Measurements from ENCODE around the gene AKR7A2. TPM values are rescaled to one million over a fixed set of nuclear protein-coding genes. Genes with fewer than 3 reads are reported as not detected.
A peak's percentile ranks its signal among the peaks of the same experiment; 100 is the strongest.

The AKR7A2 gene
- total and polyA plus RNA-seq, 9 of the 15 experiments (the other 6 are each of a cell fraction or from before 2014, with no cell fraction given) = 2.0 to 78.4 (median 49.4) TPM

DNA sequence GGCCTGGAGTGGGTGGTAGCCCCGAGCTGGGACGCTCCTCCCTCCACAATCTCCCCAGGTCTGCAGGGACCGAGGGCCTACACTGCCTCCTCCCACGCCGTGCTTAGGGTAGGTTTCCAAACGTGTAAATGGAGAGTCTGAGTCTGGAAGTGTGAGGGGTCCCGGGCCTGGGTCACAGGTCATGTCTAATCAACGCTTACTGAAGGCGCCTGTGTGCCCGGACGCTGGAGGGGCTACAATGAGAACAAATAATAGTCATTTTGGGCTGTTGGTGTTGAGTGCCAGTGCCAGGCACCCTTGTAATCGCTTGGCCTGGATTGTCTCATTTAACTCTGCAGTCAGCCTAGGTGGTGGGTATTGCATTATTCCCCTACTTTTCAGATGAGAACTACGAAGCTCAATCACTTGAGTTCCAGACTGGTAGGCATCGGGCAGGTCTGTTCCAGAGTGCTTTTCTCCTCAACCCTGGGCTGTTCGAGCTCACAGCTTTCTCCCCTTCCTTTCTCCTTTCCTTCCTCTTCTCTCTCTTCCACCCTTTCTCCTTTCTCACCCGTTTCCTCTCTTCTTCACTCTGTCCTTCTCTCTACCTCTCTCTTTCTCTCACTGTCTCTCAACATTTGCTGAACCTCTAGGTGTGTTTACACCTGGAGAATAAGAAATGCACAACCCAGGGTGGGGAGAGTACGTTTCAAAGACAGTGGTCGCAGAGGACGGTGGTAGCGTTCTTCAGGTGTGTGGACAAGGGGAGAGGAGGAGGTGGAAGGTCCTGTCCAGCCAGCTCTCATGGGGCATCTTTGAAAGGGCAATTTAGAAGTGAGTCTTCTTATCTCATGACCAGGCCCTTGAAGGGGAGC is 1.1 kb upstream of the AKR7A2 start (continued):
- TF ChIP-seq, protein P1, sequence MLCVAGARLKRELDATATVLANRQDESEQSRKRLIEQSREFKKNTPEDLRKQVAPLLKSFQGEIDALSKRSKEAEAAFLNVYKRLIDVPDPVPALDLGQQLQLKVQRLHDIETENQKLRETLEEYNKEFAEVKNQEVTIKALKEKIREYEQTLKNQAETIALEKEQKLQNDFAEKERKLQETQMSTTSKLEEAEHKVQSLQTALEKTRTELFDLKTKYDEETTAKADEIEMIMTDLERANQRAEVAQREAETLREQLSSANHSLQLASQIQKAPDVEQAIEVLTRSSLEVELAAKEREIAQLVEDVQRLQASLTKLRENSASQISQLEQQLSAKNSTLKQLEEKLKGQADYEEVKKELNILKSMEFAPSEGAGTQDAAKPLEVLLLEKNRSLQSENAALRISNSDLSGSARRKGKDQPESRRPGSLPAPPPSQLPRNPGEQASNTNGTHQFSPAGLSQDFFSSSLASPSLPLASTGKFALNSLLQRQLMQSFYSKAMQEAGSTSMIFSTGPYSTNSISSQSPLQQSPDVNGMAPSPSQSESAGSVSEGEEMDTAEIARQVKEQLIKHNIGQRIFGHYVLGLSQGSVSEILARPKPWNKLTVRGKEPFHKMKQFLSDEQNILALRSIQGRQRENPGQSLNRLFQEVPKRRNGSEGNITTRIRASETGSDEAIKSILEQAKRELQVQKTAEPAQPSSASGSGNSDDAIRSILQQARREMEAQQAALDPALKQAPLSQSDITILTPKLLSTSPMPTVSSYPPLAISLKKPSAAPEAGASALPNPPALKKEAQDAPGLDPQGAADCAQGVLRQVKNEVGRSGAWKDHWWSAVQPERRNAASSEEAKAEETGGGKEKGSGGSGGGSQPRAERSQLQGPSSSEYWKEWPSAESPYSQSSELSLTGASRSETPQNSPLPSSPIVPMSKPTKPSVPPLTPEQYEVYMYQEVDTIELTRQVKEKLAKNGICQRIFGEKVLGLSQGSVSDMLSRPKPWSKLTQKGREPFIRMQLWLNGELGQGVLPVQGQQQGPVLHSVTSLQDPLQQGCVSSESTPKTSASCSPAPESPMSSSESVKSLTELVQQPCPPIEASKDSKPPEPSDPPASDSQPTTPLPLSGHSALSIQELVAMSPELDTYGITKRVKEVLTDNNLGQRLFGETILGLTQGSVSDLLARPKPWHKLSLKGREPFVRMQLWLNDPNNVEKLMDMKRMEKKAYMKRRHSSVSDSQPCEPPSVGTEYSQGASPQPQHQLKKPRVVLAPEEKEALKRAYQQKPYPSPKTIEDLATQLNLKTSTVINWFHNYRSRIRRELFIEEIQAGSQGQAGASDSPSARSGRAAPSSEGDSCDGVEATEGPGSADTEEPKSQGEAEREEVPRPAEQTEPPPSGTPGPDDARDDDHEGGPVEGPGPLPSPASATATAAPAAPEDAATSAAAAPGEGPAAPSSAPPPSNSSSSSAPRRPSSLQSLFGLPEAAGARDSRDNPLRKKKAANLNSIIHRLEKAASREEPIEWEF (CRISPR knock-in tag; IDR thresholded peaks at IDR 0.05) = no peak
- TF ChIP-seq ZNF263 (CRISPR knock-in tag; IDR thresholded peaks at IDR 0.05; ENCODE audit: borderline replicate concordance) (no peak; the same call in 1 of the 2 replicates), E2F3 (CRISPR knock-in tag; IDR thresholded peaks at IDR 0.05) (no peak), WHSC1 (IDR thresholded peaks at IDR 0.05; ENCODE audit: low read length) (no peak), RFX7 (CRISPR knock-in tag; IDR thresholded peaks at IDR 0.05) (no peak), ARID2 (IDR thresholded peaks at IDR 0.05) (no peak), SOX6 (IDR thresholded peaks at IDR 0.05) (no peak), ZNF212 (CRISPR knock-in tag; IDR thresholded peaks at IDR 0.05) (no peak), ARHGAP35 (IDR thresholded peaks at IDR 0.05; ENCODE audit: partially characterized antibody) (peak; percentile 77), GATAD2B (IDR thresholded peaks at IDR 0.05; ENCODE audit: borderline replicate concordance) (no peak), TAF7 (tag; IDR thresholded peaks at IDR 0.05) (no peak), PKNOX1 (IDR thresholded peaks at IDR 0.05) (no peak), ERF (CRISPR knock-in tag; IDR thresholded peaks at IDR 0.05) (no peak), POLR2G (IDR thresholded peaks at IDR 0.05; ENCODE audit: low read depth, low read length) (no peak), MTF1 (CRISPR knock-in tag; IDR thresholded peaks at IDR 0.05; ENCODE audit: borderline replicate concordance) (no peak), RAD21 (CRISPR knock-in tag; conservative IDR thresholded peaks at IDR 0.05 in 1 of 2, IDR thresholded peaks at IDR 0.05 in 1 of 2) (no peak), MCM7 (IDR thresholded peaks at IDR 0.05) (no peak), ZNF3 (CRISPR knock-in tag; IDR thresholded peaks at IDR 0.05) (no peak), MAX (CRISPR knock-in tag; IDR thresholded peaks at IDR 0.05) (no peak), ELF4 (CRISPR knock-in tag; IDR thresholded peaks at IDR 0.05) (no peak), MIER1 (IDR thresholded peaks at IDR 0.05; ENCODE audit: low read depth) (peak; percentile 47; the same call in 1 of the 2 replicates)
- TF ChIP-seq, protein P2, sequence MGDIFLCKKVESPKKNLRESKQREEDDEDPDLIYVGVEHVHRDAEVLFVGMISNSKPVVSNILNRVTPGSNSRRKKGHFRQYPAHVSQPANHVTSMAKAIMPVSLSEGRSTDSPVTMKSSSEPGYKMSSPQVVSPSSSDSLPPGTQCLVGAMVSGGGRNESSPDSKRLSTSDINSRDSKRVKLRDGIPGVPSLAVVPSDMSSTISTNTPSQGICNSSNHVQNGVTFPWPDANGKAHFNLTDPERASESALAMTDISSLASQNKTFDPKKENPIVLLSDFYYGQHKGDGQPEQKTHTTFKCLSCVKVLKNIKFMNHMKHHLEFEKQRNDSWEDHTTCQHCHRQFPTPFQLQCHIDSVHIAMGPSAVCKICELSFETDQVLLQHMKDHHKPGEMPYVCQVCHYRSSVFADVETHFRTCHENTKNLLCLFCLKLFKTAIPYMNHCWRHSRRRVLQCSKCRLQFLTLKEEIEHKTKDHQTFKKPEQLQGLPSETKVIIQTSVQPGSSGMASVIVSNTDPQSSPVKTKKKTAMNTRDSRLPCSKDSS (IDR thresholded peaks at IDR 0.05; ENCODE audit: low read depth, partially characterized antibody) = no peak

Measured in K562 (cell line).